Body of pancreas (tissue), 4 donors: ENCODE measurements around the gene GATAD2B.

Experiments
- POLR2A ChIP-seq, 3 donors: fragments of 450-650 bp; IDR thresholded peaks; one replicate each; pipeline ENCODE4 v1.6.1; 2016; ENCODE audit warnings: antibody characterized with exemption in 3 of 3, mild to moderate bottlenecking in 2 of 3
- TF ChIP-seq, protein P1 (sequence below), 7 experiments: fragments of 450-650 bp in 4 of 7; fragments of 200-600 bp in 3 of 7; sonication (generic) in 3 of 7; IDR thresholded peaks; one replicate each; pipeline ENCODE4 v1.5.1; 2016 to 2019; ENCODE audit warnings: antibody characterized with exemption in 7 of 7

DNA sequence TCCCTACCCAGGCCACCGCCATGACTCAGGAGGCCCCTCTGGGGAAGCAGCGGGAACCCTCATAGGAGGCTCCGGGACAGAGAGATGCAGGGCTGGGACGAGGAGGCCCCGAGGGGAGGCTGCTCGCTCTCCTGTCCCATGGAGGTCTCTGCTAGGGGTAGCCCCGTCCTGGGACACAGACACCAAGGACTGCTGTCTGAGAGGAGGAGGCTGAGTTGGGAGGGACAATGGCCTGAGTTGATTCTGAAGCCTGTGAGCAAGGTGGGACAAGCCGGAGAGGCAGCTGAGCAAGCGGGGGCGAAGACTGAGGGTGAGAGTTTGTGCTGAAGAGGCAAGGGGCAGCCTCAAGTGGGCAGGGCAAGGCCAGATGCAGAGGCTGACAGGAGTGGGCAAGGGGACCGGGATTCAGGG is 130.1 kb downstream of the GATAD2B start:
- TF ChIP-seq, protein P1, sequence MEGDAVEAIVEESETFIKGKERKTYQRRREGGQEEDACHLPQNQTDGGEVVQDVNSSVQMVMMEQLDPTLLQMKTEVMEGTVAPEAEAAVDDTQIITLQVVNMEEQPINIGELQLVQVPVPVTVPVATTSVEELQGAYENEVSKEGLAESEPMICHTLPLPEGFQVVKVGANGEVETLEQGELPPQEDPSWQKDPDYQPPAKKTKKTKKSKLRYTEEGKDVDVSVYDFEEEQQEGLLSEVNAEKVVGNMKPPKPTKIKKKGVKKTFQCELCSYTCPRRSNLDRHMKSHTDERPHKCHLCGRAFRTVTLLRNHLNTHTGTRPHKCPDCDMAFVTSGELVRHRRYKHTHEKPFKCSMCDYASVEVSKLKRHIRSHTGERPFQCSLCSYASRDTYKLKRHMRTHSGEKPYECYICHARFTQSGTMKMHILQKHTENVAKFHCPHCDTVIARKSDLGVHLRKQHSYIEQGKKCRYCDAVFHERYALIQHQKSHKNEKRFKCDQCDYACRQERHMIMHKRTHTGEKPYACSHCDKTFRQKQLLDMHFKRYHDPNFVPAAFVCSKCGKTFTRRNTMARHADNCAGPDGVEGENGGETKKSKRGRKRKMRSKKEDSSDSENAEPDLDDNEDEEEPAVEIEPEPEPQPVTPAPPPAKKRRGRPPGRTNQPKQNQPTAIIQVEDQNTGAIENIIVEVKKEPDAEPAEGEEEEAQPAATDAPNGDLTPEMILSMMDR (IDR thresholded peaks at IDR 0.05) = no peak
- TF ChIP-seq POLR2A (IDR thresholded peaks at IDR 0.05) = no peak
